ENCODE measurements around the gene GPR63. TPM values are rescaled to one million over a fixed set of nuclear protein-coding genes. Genes with fewer than 3 reads are reported as not detected.

The GPR63 gene
- total RNA-seq, 1 experiment from 2014 or later = 1.3 TPM

DNA sequence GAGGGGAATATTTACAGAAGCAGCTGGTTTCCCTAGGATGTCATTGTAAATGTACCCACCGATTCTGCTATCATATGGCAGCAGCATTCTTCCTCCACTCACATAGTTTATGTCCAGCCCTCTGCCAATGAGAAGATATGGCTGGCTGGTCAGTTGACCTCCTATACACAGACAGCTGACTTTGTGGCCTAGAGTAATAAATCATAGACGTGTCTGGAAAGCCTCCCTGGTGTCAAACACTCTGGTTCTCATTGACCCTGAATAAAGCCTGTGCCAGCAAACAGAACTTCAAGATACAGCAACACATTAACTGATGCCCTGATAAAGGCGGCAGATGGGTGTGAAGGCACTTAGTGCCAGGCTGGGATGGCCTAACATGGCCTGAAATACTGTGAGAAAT, 52.6 kb downstream of the GPR63 start:
- in situ Hi-C loops (cut with HindIII; ENCODE audit: low pct_unique_long_range_greater_than_20kb, low sequenced_read_pairs) = no loop called here
- no peak for DNase-seq (ENCODE audit: low read depth, low spot score)

DNA sequence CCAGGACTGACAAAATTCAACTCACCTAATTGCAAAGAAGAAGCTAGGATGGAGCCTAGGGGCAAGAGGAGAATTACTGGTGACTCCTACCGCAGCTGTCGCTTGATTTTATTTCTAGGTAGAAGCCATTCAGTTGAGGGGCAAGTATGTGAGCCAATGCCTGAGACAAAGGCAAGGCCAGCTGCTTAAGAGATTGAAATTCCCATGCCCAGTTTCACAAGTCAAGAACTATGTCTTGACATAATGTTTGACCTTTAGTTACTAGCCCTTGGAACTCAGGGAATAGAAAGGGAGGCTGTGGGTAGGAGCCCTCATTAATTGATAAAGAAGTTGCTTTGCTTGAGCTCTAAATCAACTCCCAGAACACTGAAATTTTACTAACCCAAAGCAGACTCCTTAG, 54.0 kb downstream of the GPR63 start:
- no peak for DNase-seq (ENCODE audit: low read depth, low spot score)
- in situ Hi-C loops (cut with HindIII; ENCODE audit: low pct_unique_long_range_greater_than_20kb, low sequenced_read_pairs) = no loop called here

DNA sequence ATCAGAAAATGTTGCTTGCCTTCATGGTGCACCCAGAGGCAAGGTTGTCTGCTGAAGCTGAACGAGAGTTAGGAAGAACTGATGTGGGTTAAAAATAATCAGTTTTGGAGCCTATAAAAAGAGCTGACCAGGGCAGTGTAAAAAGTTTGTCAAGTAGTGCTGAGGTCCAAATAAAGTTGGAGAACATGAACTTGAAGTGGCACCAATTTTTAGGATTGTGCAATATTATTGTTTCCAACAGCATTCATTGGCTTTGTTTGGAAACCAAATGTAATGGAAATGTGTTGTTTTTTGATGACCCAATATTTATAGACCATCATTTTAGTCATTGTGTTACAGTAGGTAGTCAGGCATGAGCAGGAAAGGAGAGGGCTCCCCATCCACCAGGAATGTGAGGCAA, 55.7 kb downstream of the GPR63 start:
- in situ Hi-C loops (cut with HindIII; ENCODE audit: low pct_unique_long_range_greater_than_20kb, low sequenced_read_pairs) = no loop called here
- DNase-seq (ENCODE audit: low read depth, low spot score) = no peak

DNA sequence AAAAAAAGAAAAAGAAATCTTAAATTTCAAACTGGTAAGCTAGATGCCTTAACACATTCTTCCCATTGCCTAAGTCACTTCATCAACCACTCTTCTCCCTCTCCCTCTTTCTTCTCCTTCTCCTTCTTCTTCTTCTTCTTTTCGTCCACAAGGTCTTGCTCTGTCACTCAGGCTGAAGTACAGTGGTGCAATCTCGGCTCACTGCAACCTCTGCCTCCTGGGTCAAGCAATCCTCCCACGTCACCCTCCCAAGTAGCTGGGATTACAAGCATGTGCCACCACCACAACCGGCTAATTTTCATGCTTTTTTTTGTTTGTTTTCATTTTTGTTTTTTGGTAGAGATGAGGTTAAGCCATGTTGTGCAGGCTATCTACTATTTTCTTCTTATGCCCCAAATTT, 60.2 kb downstream of the GPR63 start:
- DNase-seq (ENCODE audit: low read depth, low spot score) = no peak
- in situ Hi-C loops (cut with HindIII; ENCODE audit: low pct_unique_long_range_greater_than_20kb, low sequenced_read_pairs) = no loop called here

DNA sequence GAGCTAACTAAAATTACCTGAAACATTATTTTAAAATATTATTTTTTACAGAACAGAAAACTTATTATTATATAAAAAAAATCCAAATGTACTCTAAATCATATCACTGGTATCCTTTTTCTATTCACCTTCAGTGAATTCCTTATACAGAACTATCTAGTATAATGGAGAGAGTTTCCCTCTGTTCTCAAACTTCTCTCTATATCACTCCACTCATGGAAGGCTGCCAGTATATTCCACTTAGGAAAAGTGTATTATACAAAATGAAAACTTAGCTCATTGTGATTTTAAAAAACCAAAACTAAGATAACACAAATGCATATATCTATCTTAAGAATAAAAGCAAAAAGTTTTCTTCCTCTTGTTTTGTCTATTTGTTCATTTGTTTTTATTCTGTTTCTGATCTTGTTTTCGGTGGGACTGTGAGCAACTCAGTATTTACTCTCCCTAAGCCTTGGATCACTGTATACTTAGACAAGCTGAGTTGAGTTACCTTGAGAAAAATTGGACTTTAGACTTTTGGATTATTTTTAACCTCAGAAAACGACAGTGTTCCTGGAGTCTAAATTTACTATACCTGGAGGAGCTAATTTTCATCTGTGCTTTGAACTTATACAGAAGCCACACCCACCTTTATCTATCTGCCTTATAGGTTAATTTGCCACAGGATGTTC, 61.4 kb downstream of the GPR63 start:
- DNase-seq (ENCODE audit: low read depth, low spot score) = no peak
- in situ Hi-C loops (cut with HindIII; ENCODE audit: low pct_unique_long_range_greater_than_20kb, low sequenced_read_pairs) = no loop called here

DNA sequence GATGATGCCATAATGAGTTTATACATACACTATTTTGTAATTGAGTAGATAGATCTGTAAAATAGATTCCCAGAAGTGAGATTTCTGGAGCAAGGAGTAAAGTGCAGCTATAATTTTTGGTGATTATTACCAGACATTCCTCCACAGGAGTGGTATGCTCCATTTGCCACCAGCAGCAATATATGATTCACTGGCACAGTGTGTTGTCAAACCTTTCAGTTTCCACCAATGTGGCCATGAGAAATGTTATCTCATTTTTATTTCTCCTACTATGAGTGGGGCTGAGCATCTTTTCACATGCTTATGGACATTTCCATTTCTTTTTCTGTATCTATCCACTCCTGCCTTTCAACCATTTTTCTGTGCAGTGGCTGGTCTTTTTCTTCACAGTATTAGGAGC, 70.5 kb downstream of the GPR63 start:
- in situ Hi-C loops (cut with HindIII; ENCODE audit: low pct_unique_long_range_greater_than_20kb, low sequenced_read_pairs) = no loop called here
- no peak for DNase-seq (ENCODE audit: low read depth, low spot score)

DNA sequence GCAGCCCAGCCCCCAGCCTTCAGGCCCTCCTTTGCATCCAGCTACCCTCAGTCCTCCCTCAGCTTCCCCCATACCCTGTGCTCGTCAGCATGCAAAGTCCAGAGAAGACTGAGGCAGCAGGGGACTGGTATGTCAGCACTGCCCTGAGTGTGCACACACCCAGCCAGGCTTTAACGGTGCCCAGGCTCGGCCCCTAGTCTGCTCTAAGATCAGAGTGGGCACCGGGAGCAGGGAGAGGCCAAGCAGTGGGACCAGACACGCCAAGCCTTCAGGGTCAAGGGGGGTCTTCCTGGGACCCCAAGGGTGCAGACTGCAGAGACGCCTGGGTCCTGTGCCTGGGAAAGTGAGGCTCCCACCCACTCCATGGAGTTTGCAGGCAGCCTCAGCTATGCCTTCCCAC, 74.7 kb downstream of the GPR63 start:
- no peak for DNase-seq (ENCODE audit: low read depth, low spot score)
- in situ Hi-C loops (cut with HindIII; ENCODE audit: low pct_unique_long_range_greater_than_20kb, low sequenced_read_pairs) = no loop called here

DNA sequence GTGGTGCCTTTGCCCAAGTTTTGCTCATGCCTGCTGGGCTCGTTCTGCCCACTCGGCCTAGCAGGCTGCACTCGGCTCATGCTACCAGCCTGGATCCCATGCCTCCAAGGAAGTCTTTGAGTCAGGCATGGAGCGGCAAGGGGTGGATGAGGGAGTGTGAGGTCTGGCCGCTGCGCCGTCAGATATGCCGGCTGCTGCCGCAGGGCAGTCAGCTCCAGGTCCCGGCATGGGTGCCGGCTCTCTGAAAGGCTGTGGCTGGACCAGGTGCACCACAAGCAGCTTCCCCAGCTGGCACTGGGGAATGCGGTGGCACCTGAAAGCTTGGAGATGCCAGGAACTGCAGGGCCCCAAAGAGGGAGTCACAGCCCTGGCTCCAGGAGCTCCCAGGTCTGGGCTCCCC, 75.5 kb downstream of the GPR63 start:
- in situ Hi-C loops (cut with HindIII; ENCODE audit: low pct_unique_long_range_greater_than_20kb, low sequenced_read_pairs) = no loop called here
- DNase-seq (ENCODE audit: low read depth, low spot score) = no peak

DNA sequence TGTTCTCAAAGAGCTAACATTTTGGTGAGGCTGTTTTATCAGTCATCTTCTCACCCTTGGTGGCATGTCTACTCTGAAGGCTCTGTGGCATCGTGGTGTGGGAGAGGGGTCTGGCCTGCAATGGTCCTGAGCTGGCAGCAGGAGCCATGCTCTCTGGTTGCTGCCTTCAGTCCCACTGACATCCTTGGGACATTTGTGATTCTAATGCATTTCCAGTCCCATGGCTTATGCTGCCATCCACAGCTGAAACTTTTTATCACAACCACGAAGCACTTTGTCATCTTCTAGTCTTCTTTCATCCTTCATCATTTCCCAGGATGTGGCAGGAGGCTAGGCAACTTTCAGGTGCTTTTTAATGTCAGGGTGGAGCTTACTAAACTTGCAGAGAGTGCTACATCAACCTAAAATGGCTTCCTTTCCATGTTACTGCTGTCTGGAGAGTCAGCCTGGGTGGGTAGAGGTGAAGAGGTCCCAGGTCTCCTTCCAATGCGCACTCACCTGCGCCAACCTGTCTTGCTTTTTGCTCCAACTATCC, 77.1 kb downstream of the GPR63 start:
- DNase-seq (ENCODE audit: low read depth, low spot score) = peak; percentile 28
- in situ Hi-C loops (cut with HindIII; ENCODE audit: low pct_unique_long_range_greater_than_20kb, low sequenced_read_pairs) = no loop called here

DNA sequence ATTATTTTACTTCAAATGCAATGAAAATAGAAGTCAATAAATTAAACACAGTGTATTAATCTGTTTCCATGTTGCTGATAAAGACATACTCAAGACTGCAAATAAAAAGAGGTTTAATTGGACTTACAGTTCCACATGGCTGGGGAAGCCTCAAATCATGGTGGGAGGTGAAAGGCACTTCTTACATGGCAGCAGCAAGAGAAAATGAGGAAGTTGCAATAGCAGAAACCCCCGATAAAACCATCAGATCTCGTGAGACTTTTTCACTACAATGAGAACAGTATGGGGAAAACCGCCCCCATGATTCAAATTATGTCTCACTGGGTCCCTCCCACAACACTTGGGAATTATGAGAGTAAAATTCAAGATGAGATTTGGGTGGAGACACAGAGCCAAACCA, 82.2 kb downstream of the GPR63 start:
- in situ Hi-C loops (cut with HindIII; ENCODE audit: low pct_unique_long_range_greater_than_20kb, low sequenced_read_pairs) = no loop called here
- DNase-seq (ENCODE audit: low read depth, low spot score) = no peak

DNA sequence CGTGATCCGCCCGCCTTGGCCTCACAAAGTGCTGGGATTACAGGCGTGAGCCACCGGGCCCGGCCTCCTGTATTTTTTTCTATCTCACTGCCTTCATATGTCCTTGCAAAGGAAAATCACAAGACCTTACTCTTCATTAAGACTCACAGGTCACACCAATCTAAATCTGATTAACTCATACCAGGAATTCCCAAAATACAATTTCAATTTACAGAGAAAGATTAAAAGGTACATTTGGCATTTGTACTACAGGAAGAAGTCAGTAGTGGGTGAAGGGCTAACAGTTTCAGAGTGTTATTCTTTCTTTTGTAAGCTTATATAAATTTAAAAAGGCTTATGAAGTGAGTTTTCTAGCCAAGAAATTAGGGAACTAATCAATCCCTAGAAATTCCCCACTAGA, 87.4 kb downstream of the GPR63 start:
- in situ Hi-C loops (cut with HindIII; ENCODE audit: low pct_unique_long_range_greater_than_20kb, low sequenced_read_pairs) = no loop called here
- DNase-seq (ENCODE audit: low read depth, low spot score) = no peak

Other genes starting within 250 kb of the GPR63 start
- gene NDUFAF4, start 60.4 kb upstream of the GPR63 start, total RNA-seq (2014; rRNA removed; shearing (Covaris generic)) = 120 and 122 TPM in 2 replicates
- 6.1 and 7.3 TPM in 2 replicates for gene KLHL32, start 87.3 kb upstream of the GPR63 start, total RNA-seq (2014; rRNA removed; shearing (Covaris generic))

Data from SK-MEL-5 (cell line).